GM12891 (cell line): ENCODE data around the gene ABHD10.

Experiments
- POLR2A ChIP-seq: IDR thresholded peaks from 2 replicates; pipeline ENCODE4 v1.6.1; 2011; ENCODE audit warnings: low read depth, low read length, control low read depth
- POLR2AphosphoS5 ChIP-seq: IDR thresholded peaks from 2 replicates; pipeline ENCODE4 v1.6.1; 2011; ENCODE audit warnings: low read depth, low read length, control low read depth
- POU2F2 ChIP-seq: IDR thresholded peaks from 2 replicates; pipeline ENCODE4 v1.6.1; 2011; ENCODE audit warnings: low read depth, mild to moderate bottlenecking, control low read depth, low read length, moderate library complexity
- TAF1 ChIP-seq: IDR thresholded peaks from 2 replicates; pipeline ENCODE4 v1.6.1; 2011; ENCODE audit warnings: low read depth, low read length, control low read depth

DNA sequence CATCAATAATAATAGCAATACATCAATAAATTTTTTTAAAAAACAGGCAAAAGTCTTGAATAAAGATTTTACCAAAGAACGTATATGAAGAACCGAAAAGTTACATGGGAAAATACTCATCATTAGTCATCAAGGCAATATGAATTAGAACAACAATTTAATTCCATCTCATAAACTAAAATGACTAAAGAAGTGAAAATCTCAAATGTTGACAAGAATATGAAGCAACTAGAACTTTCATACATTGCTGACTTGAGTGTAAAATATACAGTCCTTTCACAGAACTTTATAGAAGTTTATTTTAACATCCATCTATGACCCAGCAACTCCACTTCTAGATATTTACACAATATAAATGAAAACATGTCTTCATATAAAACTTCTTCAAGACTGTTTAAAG, 35.3 kb upstream of the ABHD10 start:
- no peak for TF ChIP-seq TAF1
- no peak for TF ChIP-seq POLR2AphosphoS5
- TF ChIP-seq POLR2A = no peak
- no peak for TF ChIP-seq POU2F2
